ENCODE results near the gene TDRD9.
A peak's percentile ranks its signal among the peaks of the same experiment; 100 is the strongest.
"Not testable (repeated sequence)": the region's sequence is repeated elsewhere in the genome, so short reads cannot be mapped to it uniquely, and the experiment has no call there.

The TDRD9 gene

GRCh38 chr14:103916636-103917262 lies 11.5 kb upstream of the TDRD9 start:
- Mint-ChIP-seq H3K27me3 (no peaks in the 10 kb centered on the region), H3K4me3 (no peak overlapping the region)
- no peak for DNase-seq

GRCh38 chr14:103920981-103921854 lies 7.0 kb upstream of the TDRD9 start:
- H3K4me3 Mint-ChIP-seq = peak overlapping the region; percentile 85 to 87
- H3K27ac Mint-ChIP-seq = peak overlapping the region; percentile 58 to 84
- ATAC-seq (replicated peaks) = peak; percentile 95
- H3K27me3 Mint-ChIP-seq = peaks cover 6 to 13% of the 10 kb centered on the region in 2 donors
- peaks cover 6 to 21% of the 10 kb centered on the region in 2 donors for H3K4me1 Mint-ChIP-seq (ENCODE audit: low read depth in 2 of 2)
- no peaks in the 10 kb centered on the region for H3K9me3 Mint-ChIP-seq
- peaks cover 16% of the 10 kb centered on the region for H3K36me3 Mint-ChIP-seq (ENCODE audit: insufficient read depth)
- DNase-seq = peak; percentile 93 to 96 (median 95)

More at GRCh38 chr14:103916636-103917262, 11.5 kb upstream of the TDRD9 start:
- Mint-ChIP-seq H3K9me3 (no peaks in the 10 kb centered on the region), H3K4me1 (ENCODE audit: low read depth in 2 of 2) (peaks cover 9 to 25% of the 10 kb centered on the region in 2 donors), H3K36me3 (ENCODE audit: insufficient read depth) (peaks cover 44% of the 10 kb centered on the region), H3K27ac (no peak overlapping the region)
- ATAC-seq (replicated peaks) = no peak

GRCh38 chr14:103921855-103922200 lies 6.4 kb upstream of the TDRD9 start:
- not testable (repeated sequence) for DNase-seq; H3K27ac Mint-ChIP-seq; H3K9me3 Mint-ChIP-seq; ATAC-seq (replicated peaks)
- Mint-ChIP-seq H3K36me3 (ENCODE audit: insufficient read depth) (peaks cover 16% of the 10 kb centered on the region), H3K4me3 (peak overlapping the region; percentile 85 to 87), H3K27me3 (peaks cover 6 to 13% of the 10 kb centered on the region in 2 donors), H3K4me1 (ENCODE audit: low read depth in 2 of 2) (peaks cover 6 to 18% of the 10 kb centered on the region in 2 donors)

GRCh38 chr14:103923863-103924262 lies 4.4 kb upstream of the TDRD9 start:
- no peak for DNase-seq
- ATAC-seq (replicated peaks) = no peak
- Mint-ChIP-seq H3K4me1 (ENCODE audit: low read depth in 2 of 2) (peaks cover 6 to 11% of the 10 kb centered on the region in 2 donors), H3K9me3 (no peaks in the 10 kb centered on the region), H3K27me3 (peaks cover 6 to 13% of the 10 kb centered on the region in 2 donors), H3K27ac (no peak overlapping the region), H3K36me3 (ENCODE audit: insufficient read depth) (peaks cover 7% of the 10 kb centered on the region), H3K4me3 (no peak overlapping the region)

GRCh38 chr14:103925316-103925715 lies 2.9 kb upstream of the TDRD9 start:
- H3K36me3 Mint-ChIP-seq (ENCODE audit: insufficient read depth) = no peaks in the 10 kb centered on the region
- DNase-seq (no peak), ATAC-seq (replicated peaks) (no peak)
- H3K27me3 Mint-ChIP-seq = peaks cover 6 to 13% of the 10 kb centered on the region in 2 donors
- no peak overlapping the region for H3K4me3 Mint-ChIP-seq
- peaks cover 6% of the 10 kb centered on the region in 2 donors for H3K4me1 Mint-ChIP-seq (ENCODE audit: low read depth in 2 of 2)
- no peak overlapping the region for H3K27ac Mint-ChIP-seq
- H3K9me3 Mint-ChIP-seq = no peaks in the 10 kb centered on the region

GRCh38 chr14:103927566-103927965 lies 690 bp upstream of the TDRD9 start:
- DNase-seq (no peak), ATAC-seq (replicated peaks) (no peak)
- Mint-ChIP-seq H3K27me3 (peaks cover 6 to 13% of the 10 kb centered on the region in 2 donors), H3K36me3 (ENCODE audit: insufficient read depth) (no peaks in the 10 kb centered on the region), H3K9me3 (no peaks in the 10 kb centered on the region), H3K27ac (no peak overlapping the region), H3K4me1 (ENCODE audit: low read depth in 2 of 2) (no peaks in the 10 kb centered on the region), H3K4me3 (no peak overlapping the region)

GRCh38 chr14:103930051-103930604 lies 1.9 kb downstream of the TDRD9 start:
- Mint-ChIP-seq H3K4me3 (no peak overlapping the region), H3K27ac (no peak overlapping the region), H3K36me3 (ENCODE audit: insufficient read depth) (no peaks in the 10 kb centered on the region), H3K9me3 (no peaks in the 10 kb centered on the region), H3K4me1 (ENCODE audit: low read depth in 2 of 2) (no peaks in the 10 kb centered on the region), H3K27me3 (peaks cover 0 to 11% of the 10 kb centered on the region in 2 donors)
- ATAC-seq (replicated peaks) (no peak), DNase-seq (no peak)

GRCh38 chr14:103931422-103931821 lies 3.2 kb downstream of the TDRD9 start:
- Mint-ChIP-seq H3K4me3 (no peak overlapping the region), H3K36me3 (ENCODE audit: insufficient read depth) (no peaks in the 10 kb centered on the region), H3K27me3 (peaks cover 0 to 11% of the 10 kb centered on the region in 2 donors), H3K27ac (no peak overlapping the region), H3K4me1 (ENCODE audit: low read depth in 2 of 2) (no peaks in the 10 kb centered on the region), H3K9me3 (no peaks in the 10 kb centered on the region)
- no peak for DNase-seq
- ATAC-seq (replicated peaks) = no peak

- no peak for ATAC-seq (replicated peaks)
- Mint-ChIP-seq H3K36me3 (ENCODE audit: insufficient read depth) (no peaks in the 10 kb centered on the region), H3K4me3 (no peak overlapping the region), H3K4me1 (ENCODE audit: low read depth in 2 of 2) (no peaks in the 10 kb centered on the region), H3K27me3 (peaks cover 0 to 22% of the 10 kb centered on the region in 2 donors), H3K9me3 (no peaks in the 10 kb centered on the region), H3K27ac (no peak overlapping the region)
- DNase-seq = no peak
Observed at GRCh38 chr14:103932791-103933490, 4.7 kb downstream of the TDRD9 start.

GRCh38 chr14:103935102-103935501 lies 6.8 kb downstream of the TDRD9 start:
- Mint-ChIP-seq H3K4me3 (no peak overlapping the region), H3K4me1 (ENCODE audit: low read depth in 2 of 2) (no peaks in the 10 kb centered on the region), H3K27me3 (peaks cover 7 to 30% of the 10 kb centered on the region in 2 donors), H3K36me3 (ENCODE audit: insufficient read depth) (no peaks in the 10 kb centered on the region), H3K9me3 (no peaks in the 10 kb centered on the region), H3K27ac (no peak overlapping the region)
- ATAC-seq (replicated peaks) (no peak), DNase-seq (no peak)

- no peak overlapping the region for H3K4me3 Mint-ChIP-seq
- DNase-seq (no peak), ATAC-seq (replicated peaks) (no peak)
- no peaks in the 10 kb centered on the region for H3K36me3 Mint-ChIP-seq (ENCODE audit: insufficient read depth)
- H3K27ac Mint-ChIP-seq = no peak overlapping the region
- no peaks in the 10 kb centered on the region for H3K9me3 Mint-ChIP-seq
- H3K27me3 Mint-ChIP-seq = peaks cover 56 to 74% of the 10 kb centered on the region in 2 donors
- H3K4me1 Mint-ChIP-seq (ENCODE audit: low read depth in 2 of 2) = no peaks in the 10 kb centered on the region
Observed at GRCh38 chr14:103941462-103941861, 13.2 kb downstream of the TDRD9 start.

- peaks cover 63 to 77% of the 10 kb centered on the region in 2 donors for H3K27me3 Mint-ChIP-seq
- no peaks in the 10 kb centered on the region for H3K4me1 Mint-ChIP-seq (ENCODE audit: low read depth in 2 of 2)
Observed at GRCh38 chr14:103941973-103942736, 13.9 kb downstream of the TDRD9 start, which contains the start of gene RD3L. Gene RD3L (minus strand): TSS chr14:103942529. CDS start chr14:103941695, 834 bp downstream.

More at GRCh38 chr14:103941973-103942736, 13.9 kb downstream of the TDRD9 start, which contains the start of gene RD3L:
- no peak for ATAC-seq (replicated peaks)
- no peak within 1 kb of the TSS for H3K27ac Mint-ChIP-seq
- no peak within 1 kb of the TSS for H3K4me3 Mint-ChIP-seq
- H3K36me3 Mint-ChIP-seq (ENCODE audit: insufficient read depth) = no peaks in the 10 kb centered on the region
- no peaks in the 10 kb centered on the region for H3K9me3 Mint-ChIP-seq
- DNase-seq = no peak
